ENCODE data around the gene BRSK2.
"Not testable (repeated sequence)": the region's sequence is repeated elsewhere in the genome, so short reads cannot be mapped to it uniquely, and the experiment has no call there.

The BRSK2 gene

GRCh38 chr11:1397146-1397861 lies 7.6 kb downstream of the BRSK2 start:
- no peak for DNase-seq

- DNase-seq, result no peak
Measured at GRCh38 chr11:1397862-1398527, 8.3 kb downstream of the BRSK2 start.

GRCh38 chr11:1398528-1399235 lies 8.9 kb downstream of the BRSK2 start:
- DNase-seq, result no peak

- peak in 1 of 3 experiments; percentile 13 for DNase-seq
Measured at GRCh38 chr11:1399386-1400316, 9.9 kb downstream of the BRSK2 start.

- no peak for DNase-seq
Measured at GRCh38 chr11:1400317-1401170, 10.8 kb downstream of the BRSK2 start.

- no peak for DNase-seq
Measured at GRCh38 chr11:1401171-1401445, 11.4 kb downstream of the BRSK2 start.

GRCh38 chr11:1401656-1402221 lies 12.0 kb downstream of the BRSK2 start:
- DNase-seq, result peak in 2 of 3 experiments; percentile 6 to 33

- DNase-seq, result no peak
Measured at GRCh38 chr11:1402355-1403077, 12.8 kb downstream of the BRSK2 start.

GRCh38 chr11:1403078-1403620 lies 13.4 kb downstream of the BRSK2 start:
- no peak for DNase-seq

- DNase-seq, result no peak
Measured at GRCh38 chr11:1403721-1404460, 14.2 kb downstream of the BRSK2 start.

- DNase-seq, result no peak
Measured at GRCh38 chr11:1404461-1405185, 14.9 kb downstream of the BRSK2 start.

- no peak for DNase-seq
Measured at GRCh38 chr11:1405186-1406020, 15.7 kb downstream of the BRSK2 start.

GRCh38 chr11:1406571-1407485 lies 17.1 kb downstream of the BRSK2 start:
- no peak for DNase-seq

- no peak for DNase-seq
Measured at GRCh38 chr11:1407668-1408067, 17.9 kb downstream of the BRSK2 start.

- DNase-seq, result no peak
Measured at GRCh38 chr11:1408346-1408745, 18.6 kb downstream of the BRSK2 start.

- no peak for DNase-seq
Measured at GRCh38 chr11:1409108-1409851, 19.5 kb downstream of the BRSK2 start.

- not testable (repeated sequence) for DNase-seq
Measured at GRCh38 chr11:1409852-1410125, 20.1 kb downstream of the BRSK2 start.
